SKM-1 (cell line): Measurements from ENCODE around the gene MNX1.

Experiments used
- DNase-seq: peaks from one replicate; lab custom pipeline; 2025; ENCODE audit not compliant: unreplicated experiment; lab: John Stamatoyannopoulos, UW

The MNX1 gene

GRCh38 chr7:156979711-156980110, 30.8 kb downstream of the MNX1 start:
- no peak for DNase-seq

- no peak for DNase-seq
Observed at GRCh38 chr7:156979007-156979606, 31.4 kb downstream of the MNX1 start.

GRCh38 chr7:156975620-156976019, 34.8 kb downstream of the MNX1 start:
- no peak for DNase-seq

- DNase-seq, result no peak
Observed at GRCh38 chr7:156969972-156970420, 40.5 kb downstream of the MNX1 start.

- no peak for DNase-seq
Observed at GRCh38 chr7:156968183-156968582, 42.3 kb downstream of the MNX1 start.

- DNase-seq, result no peak
Observed at GRCh38 chr7:156966387-156966786, 44.1 kb downstream of the MNX1 start.

- no peak for DNase-seq
Observed at GRCh38 chr7:156964971-156965370, 45.5 kb downstream of the MNX1 start.

GRCh38 chr7:156963472-156963871, 47.0 kb downstream of the MNX1 start:
- no peak for DNase-seq

- DNase-seq, result no peak
Observed at GRCh38 chr7:156962897-156963296, 47.6 kb downstream of the MNX1 start.

GRCh38 chr7:156962145-156962544, 48.3 kb downstream of the MNX1 start:
- no peak for DNase-seq

- DNase-seq, result no peak
Observed at GRCh38 chr7:156956727-156957126, 53.7 kb downstream of the MNX1 start.

GRCh38 chr7:156954941-156955340, 55.5 kb downstream of the MNX1 start:
- DNase-seq, result no peak
